Uterus (tissue), 4 donors: Measurements from ENCODE around the gene LRCH4. TPM values are rescaled to one million over a fixed set of nuclear protein-coding genes. Genes with fewer than 3 reads are reported as not detected.

ENCODE experiments used
- DNase-seq, 2 donors: peaks; one replicate each; pipeline ENCODE4 v3.0.0-alpha.2; 2019 to 2020
- H3K27ac ChIP-seq, 2 donors: fragments of 200-600 bp; sonication (generic); 1 replicate in 1 of 2; 2 replicates in 1 of 2; pipeline ENCODE4 v1.5.1; 2016 to 2018
- H3K27me3 ChIP-seq, 2 donors: fragments of 200-600 bp; sonication (generic); one replicate each; pipeline ENCODE4 v1.5.1; 2018 to 2019; ENCODE audit warnings: control low read depth in 1 of 2
- H3K36me3 ChIP-seq, 2 donors: fragments of 200-600 bp; sonication (generic); one replicate each; pipeline ENCODE4 v1.5.1; 2019; ENCODE audit warnings: control low read depth in 1 of 2
- H3K4me1 ChIP-seq, 2 donors: fragments of 200-600 bp; sonication (generic); one replicate each; pipeline ENCODE4 v1.5.1; 2018 to 2019; ENCODE audit warnings: control low read depth in 1 of 2
- H3K4me3 ChIP-seq, 2 donors: fragments of 200-600 bp; sonication (generic); 1 replicate in 1 of 2; 2 replicates in 1 of 2; pipeline ENCODE4 v1.5.1; 2018 to 2019; ENCODE audit warnings: mild to moderate bottlenecking in 1 of 2
- H3K9me3 ChIP-seq, 2 donors: fragments of 200-600 bp; sonication (generic); one replicate each; pipeline ENCODE4 v1.5.1; 2019; ENCODE audit warnings: control low read depth in 1 of 2
- CTCF ChIP-seq, 4 experiments: fragments of 200-600 bp in 2 of 4; fragments of 450-650 bp in 2 of 4; sonication (generic) in 2 of 4; IDR thresholded peaks; one replicate each; pipeline ENCODE4 v1.5.1; 2016 to 2019; ENCODE audit warnings: antibody characterized with exemption in 4 of 4, mild to moderate bottlenecking in 2 of 4, moderate library complexity in 1 of 4
- POLR2A ChIP-seq, 2 donors: fragments of 450-650 bp; IDR thresholded peaks; one replicate each; pipeline ENCODE4 v1.6.1; 2016; ENCODE audit warnings: antibody characterized with exemption in 2 of 2, mild to moderate bottlenecking in 1 of 2, moderate library complexity in 1 of 2
- intact Hi-C: fragments of 100-400 bp; cut with DNase I; formaldehyde crosslinking; loops from one replicate; pipeline ENCODE4 v1.15.1; 2023; ENCODE audit warnings: low total_unique reads
- total RNA-seq, 4 donors: library from RNA; depleted of rRNA in 3 of 4; stranded (reverse); fragments of >200 nt in 3 of 4; gene quantifications; one replicate each; pipeline versions ENCODE4 v1.1.0 to v1.2.4, GENCODE V29; 2014 to 2023
- donor health status: DM: yes; HTN: yes; CAD: no.

LRCH4 gene
- total RNA-seq, 4 donors from 2014 or later: 11.5 to 179 (median 56.8) TPM

- Histone ChIP-seq H3K36me3 (no peaks in the 10 kb centered on the region), H3K27ac (peak overlapping the region; percentile 57 to 66), H3K9me3 (no peaks in the 10 kb centered on the region), H3K27me3 (no peaks in the 10 kb centered on the region), H3K4me1 (peaks cover 0 to 1% of the 10 kb centered on the region in 2 donors), H3K4me3 (no peak overlapping the region)
- intact Hi-C loops: no loop called here
- DNase-seq: peak in 1 of 2 donors; percentile 52
- TF ChIP-seq POLR2A (IDR thresholded peaks at IDR 0.05) (no peak), CTCF (IDR thresholded peaks at IDR 0.05) (no peak)
Measured at GRCh38 chr7:100590077-100590737, 4.3 kb upstream of the LRCH4 start.

- Histone ChIP-seq H3K9me3 (no peaks in the 10 kb centered on the region), H3K4me3 (no peak overlapping the region), H3K27ac (peak overlapping the region; percentile 57 to 66), H3K4me1 (peaks cover 4 to 9% of the 10 kb centered on the region in 2 donors), H3K27me3 (no peaks in the 10 kb centered on the region), H3K36me3 (no peaks in the 10 kb centered on the region)
- intact Hi-C loops: loop anchor here (10.0 kb wide), 1 partner anchor 85 kb away; the partner anchor contains the start of gene GNB2
- TF ChIP-seq POLR2A (IDR thresholded peaks at IDR 0.05) (no peak), CTCF (IDR thresholded peaks at IDR 0.05) (no peak)
- no peak for DNase-seq
Measured at GRCh38 chr7:100589341-100589947, 3.5 kb upstream of the LRCH4 start.

GRCh38 chr7:100588438-100588837, 2.5 kb upstream of the LRCH4 start:
- intact Hi-C loops: loop anchor here (10.0 kb wide), 1 partner anchor 86 kb away; the partner anchor contains the start of gene GNB2
- Histone ChIP-seq H3K4me3 (no peak overlapping the region), H3K27me3 (no peaks in the 10 kb centered on the region), H3K27ac (no peak overlapping the region), H3K36me3 (no peaks in the 10 kb centered on the region), H3K4me1 (peaks cover 6 to 17% of the 10 kb centered on the region in 2 donors), H3K9me3 (no peaks in the 10 kb centered on the region)
- no peak for TF ChIP-seq POLR2A (IDR thresholded peaks at IDR 0.05)
- TF ChIP-seq CTCF (IDR thresholded peaks at IDR 0.05): peak in 2 of 4 experiments; percentile 21 to 22
- no peak for DNase-seq

- intact Hi-C loops: loop anchor here (10.0 kb wide), 1 partner anchor 88 kb away; the partner anchor contains the start of gene GNB2
Measured at GRCh38 chr7:100586266-100587025, 517 bp upstream of the LRCH4 start, which contains the start of gene FBXO24. Gene FBXO24, plus strand, starts transcription at chr7:100586328. Its CDS starts 298 bp downstream, at chr7:100586626.

More at GRCh38 chr7:100586266-100587025, 517 bp upstream of the LRCH4 start, which contains the start of gene FBXO24:
- peak; percentile 99 to 100 for DNase-seq
- TF ChIP-seq CTCF (IDR thresholded peaks at IDR 0.05) (no peak), POLR2A (IDR thresholded peaks at IDR 0.05) (peak; percentile 51 to 55)
- H3K4me3 ChIP-seq: peak within 1 kb of the TSS; percentile 86 to 98
- no peaks in the 10 kb centered on the region for H3K9me3 ChIP-seq
- H3K36me3 ChIP-seq: no peaks in the 10 kb centered on the region
- peak within 1 kb of the TSS; percentile 89 to 93 for H3K27ac ChIP-seq
- H3K27me3 ChIP-seq: no peaks in the 10 kb centered on the region
- H3K4me1 ChIP-seq: peaks cover 6 to 23% of the 10 kb centered on the region in 2 donors
